ENCODE data around the gene RNF208. TPM values are rescaled to one million over a fixed set of nuclear protein-coding genes. Genes with fewer than 3 reads are reported as not detected.

Gene RNF208
- total RNA-seq, 1 experiment from 2014 or later, result 38.0 TPM

- Histone ChIP-seq H3F3A (ENCODE audit: insufficient read depth, low read depth) (peaks cover 28% of the 10 kb centered on the region), H3K4me1 (replicated peaks; ENCODE audit: insufficient read depth) (peaks cover 26% of the 10 kb centered on the region), H3K27ac (no peak overlapping the region), H3K9me2 (ENCODE audit: insufficient read depth) (no peaks in the 10 kb centered on the region), H3K4me2 (peak overlapping the region; percentile 72), H3K9me3 (ENCODE audit: insufficient read depth, low read depth) (no peaks in the 10 kb centered on the region), H2AFZ (no peak overlapping the region), H3K36me3 (ENCODE audit: low read depth) (no peaks in the 10 kb centered on the region), H3K27me3 (ENCODE audit: insufficient read depth, low read depth) (no peaks in the 10 kb centered on the region), H3K4me3 (no peak overlapping the region), H3K79me2 (ENCODE audit: low read depth) (no peaks in the 10 kb centered on the region), H4K20me1 (ENCODE audit: insufficient read depth) (no peaks in the 10 kb centered on the region; the same call in 1 of the 2 replicates)
- no peak for TF ChIP-seq EZH2 (IDR thresholded peaks at IDR 0.05; ENCODE audit: low read depth)
- TF ChIP-seq, protein P1, sequence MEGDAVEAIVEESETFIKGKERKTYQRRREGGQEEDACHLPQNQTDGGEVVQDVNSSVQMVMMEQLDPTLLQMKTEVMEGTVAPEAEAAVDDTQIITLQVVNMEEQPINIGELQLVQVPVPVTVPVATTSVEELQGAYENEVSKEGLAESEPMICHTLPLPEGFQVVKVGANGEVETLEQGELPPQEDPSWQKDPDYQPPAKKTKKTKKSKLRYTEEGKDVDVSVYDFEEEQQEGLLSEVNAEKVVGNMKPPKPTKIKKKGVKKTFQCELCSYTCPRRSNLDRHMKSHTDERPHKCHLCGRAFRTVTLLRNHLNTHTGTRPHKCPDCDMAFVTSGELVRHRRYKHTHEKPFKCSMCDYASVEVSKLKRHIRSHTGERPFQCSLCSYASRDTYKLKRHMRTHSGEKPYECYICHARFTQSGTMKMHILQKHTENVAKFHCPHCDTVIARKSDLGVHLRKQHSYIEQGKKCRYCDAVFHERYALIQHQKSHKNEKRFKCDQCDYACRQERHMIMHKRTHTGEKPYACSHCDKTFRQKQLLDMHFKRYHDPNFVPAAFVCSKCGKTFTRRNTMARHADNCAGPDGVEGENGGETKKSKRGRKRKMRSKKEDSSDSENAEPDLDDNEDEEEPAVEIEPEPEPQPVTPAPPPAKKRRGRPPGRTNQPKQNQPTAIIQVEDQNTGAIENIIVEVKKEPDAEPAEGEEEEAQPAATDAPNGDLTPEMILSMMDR (conservative IDR thresholded peaks at IDR 0.05), result no peak
- ChIA-PET POLR2A (ENCODE audit: unreplicated experiment) (interaction anchor here (0.6 kb wide), 4 partner anchors 15 to 432 kb away, joined by 3 to 5 read pairs (median 4); no protein-coding TSS in a partner anchor), CTCF (interaction anchor here (0.6 to 1.0 kb wide), 3 partner anchors 20 to 94 kb away, joined by 3 read pairs; no protein-coding TSS in a partner anchor)
- intact Hi-C loops (cut with micrococcal nuclease; ENCODE audit: unreplicated experiment), result loop anchor here (2.0 kb wide), 1 partner anchor 16 kb away; the partner anchor contains the start of gene TPRN
- BruUV-seq (replicated peaks), result no TSS peak
- DNase-seq, result no peak
Observed at GRCh38 chr9:137216188-137216965, 5.7 kb downstream of the RNF208 start.

- Histone ChIP-seq H3K9me2 (ENCODE audit: insufficient read depth) (no peaks in the 10 kb centered on the region), H3K36me3 (ENCODE audit: low read depth) (no peaks in the 10 kb centered on the region), H3K4me2 (no peak overlapping the region), H3K4me1 (replicated peaks; ENCODE audit: insufficient read depth) (peaks cover 26% of the 10 kb centered on the region), H3K27me3 (ENCODE audit: insufficient read depth, low read depth) (no peaks in the 10 kb centered on the region), H2AFZ (no peak overlapping the region), H3K9me3 (ENCODE audit: insufficient read depth, low read depth) (no peaks in the 10 kb centered on the region), H3K79me2 (ENCODE audit: low read depth) (no peaks in the 10 kb centered on the region), H3K27ac (no peak overlapping the region), H3F3A (ENCODE audit: insufficient read depth, low read depth) (peaks cover 23% of the 10 kb centered on the region), H4K20me1 (ENCODE audit: insufficient read depth) (no peaks in the 10 kb centered on the region; the same call in 1 of the 2 replicates), H3K4me3 (no peak overlapping the region)
- no TSS peak for BruUV-seq (replicated peaks)
- ChIA-PET CTCF (no interaction called here), POLR2A (ENCODE audit: unreplicated experiment) (interaction anchor here (0.6 kb wide), 1 partner anchor 431 kb away, joined by 4 read pairs; no protein-coding TSS in a partner anchor)
- DNase-seq, result no peak
- intact Hi-C loops (cut with micrococcal nuclease; ENCODE audit: unreplicated experiment), result no loop called here
- no peak for TF ChIP-seq EZH2 (IDR thresholded peaks at IDR 0.05; ENCODE audit: low read depth)
- TF ChIP-seq, protein P1 (conservative IDR thresholded peaks at IDR 0.05), result no peak
Observed at GRCh38 chr9:137215196-137215986, 6.6 kb downstream of the RNF208 start.

DNA sequence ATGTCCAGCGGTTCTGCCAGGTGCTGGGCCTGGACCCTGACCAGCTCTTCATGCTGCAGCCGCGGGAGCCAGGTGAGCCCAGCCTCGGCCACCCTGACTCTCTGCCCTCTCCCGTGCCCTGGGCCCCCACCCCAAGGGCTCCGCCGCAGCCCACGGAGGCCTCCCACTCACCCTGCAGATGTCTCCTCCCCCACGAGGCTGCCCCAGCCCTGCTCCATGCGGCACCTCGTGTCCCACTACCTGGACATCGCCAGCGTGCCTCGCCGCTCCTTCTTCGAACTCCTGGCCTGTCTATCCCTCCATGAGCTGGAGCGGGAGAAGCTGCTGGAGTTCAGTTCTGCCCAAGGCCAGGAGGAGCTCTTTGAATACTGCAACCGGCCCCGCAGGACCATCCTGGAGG is 7.4 kb downstream of the RNF208 start:
- ChIA-PET POLR2A (ENCODE audit: unreplicated experiment) (no interaction called here), CTCF (no interaction called here)
- no peak overlapping the region for H3K4me2 ChIP-seq
- H2AFZ ChIP-seq, result no peak overlapping the region
- H3K4me3 ChIP-seq, result no peak overlapping the region
- no peaks in the 10 kb centered on the region for H3K27me3 ChIP-seq (ENCODE audit: insufficient read depth, low read depth)
- TF ChIP-seq EZH2 (IDR thresholded peaks at IDR 0.05; ENCODE audit: low read depth), result no peak
- TF ChIP-seq, protein P1 (conservative IDR thresholded peaks at IDR 0.05), result no peak
- H3K79me2 ChIP-seq (ENCODE audit: low read depth), result no peaks in the 10 kb centered on the region
- no peaks in the 10 kb centered on the region for H3K9me2 ChIP-seq (ENCODE audit: insufficient read depth)
- no peaks in the 10 kb centered on the region for H3K36me3 ChIP-seq (ENCODE audit: low read depth)
- no peak overlapping the region for H3K27ac ChIP-seq
- H3F3A ChIP-seq (ENCODE audit: insufficient read depth, low read depth), result peaks cover 20% of the 10 kb centered on the region
- BruUV-seq (replicated peaks), result no TSS peak
- DNase-seq, result no peak
- no peaks in the 10 kb centered on the region for H3K9me3 ChIP-seq (ENCODE audit: insufficient read depth, low read depth)
- H3K4me1 ChIP-seq (replicated peaks; ENCODE audit: insufficient read depth), result peaks cover 26% of the 10 kb centered on the region
- no peaks in the 10 kb centered on the region; the same call in 1 of the 2 replicates for H4K20me1 ChIP-seq (ENCODE audit: insufficient read depth)
- intact Hi-C loops (cut with micrococcal nuclease; ENCODE audit: unreplicated experiment), result no loop called here
